KBM-7 (cell line): ENCODE data around the gene BARX1.

Experiments
- DNase-seq: peaks from one replicate; pipeline ENCODE4 v3.0.0-alpha.2; 2015
- in situ Hi-C: fragments of 300-500 bp; cut with MboI; formaldehyde crosslinking; loops from 2 replicates; pipeline ENCODE4 v1.14.3; 2020; ENCODE audit warnings: low sequenced_read_pairs, low pct_unique_long_range_greater_than_20kb, mixed read lengths

BARX1 gene

GRCh38 chr9:93954434-93955061 is 607 bp downstream of the BARX1 start:
- DNase-seq, result no peak
- in situ Hi-C loops, result no loop called here

DNA sequence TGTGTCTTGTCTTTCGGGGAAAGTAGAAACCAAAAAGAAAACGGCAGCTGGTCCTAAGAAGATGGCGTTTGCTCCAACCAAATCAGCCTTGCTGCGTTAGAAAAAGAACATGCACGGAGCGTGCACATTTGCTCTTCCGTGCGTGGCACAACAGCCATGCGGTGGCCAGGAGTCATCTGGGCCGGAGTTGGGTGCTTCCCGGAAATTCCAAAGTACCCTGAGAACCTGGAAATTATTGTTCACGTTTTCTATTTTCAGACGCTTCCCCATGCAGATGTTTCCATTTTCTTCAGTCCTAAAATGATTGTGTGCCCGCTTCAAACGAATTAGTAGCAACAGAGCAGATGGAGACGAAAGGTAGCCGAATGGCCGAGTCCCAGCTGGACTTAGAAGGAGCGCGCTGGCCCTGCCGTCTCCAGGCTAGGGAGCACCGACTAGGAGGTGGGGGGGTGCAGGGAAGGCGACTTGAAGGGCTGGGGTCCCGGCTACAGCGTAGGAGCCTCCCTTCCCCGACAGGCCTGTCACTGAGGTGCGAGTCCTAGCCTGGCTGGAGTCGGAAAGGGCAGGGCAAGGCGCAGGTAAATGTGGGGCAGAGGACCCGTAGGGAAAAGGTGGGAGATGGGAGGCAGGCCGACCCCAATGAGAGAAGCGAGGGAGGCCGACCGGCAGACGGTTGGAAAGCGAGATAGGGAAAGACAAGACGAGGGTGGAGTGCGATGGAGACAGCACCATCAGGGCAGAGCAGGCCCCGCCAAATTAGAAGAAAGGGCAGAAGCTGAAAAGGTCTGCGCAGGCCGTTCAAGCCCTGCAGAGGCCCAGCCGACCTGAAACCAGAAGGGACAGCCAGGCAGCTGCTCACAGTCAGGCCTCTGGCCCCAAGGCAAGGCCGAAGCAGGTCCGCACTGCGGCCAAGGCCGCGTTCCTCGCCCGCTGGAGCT is 1.4 kb downstream of the BARX1 start:
- in situ Hi-C loops, result no loop called here
- no peak for DNase-seq

DNA sequence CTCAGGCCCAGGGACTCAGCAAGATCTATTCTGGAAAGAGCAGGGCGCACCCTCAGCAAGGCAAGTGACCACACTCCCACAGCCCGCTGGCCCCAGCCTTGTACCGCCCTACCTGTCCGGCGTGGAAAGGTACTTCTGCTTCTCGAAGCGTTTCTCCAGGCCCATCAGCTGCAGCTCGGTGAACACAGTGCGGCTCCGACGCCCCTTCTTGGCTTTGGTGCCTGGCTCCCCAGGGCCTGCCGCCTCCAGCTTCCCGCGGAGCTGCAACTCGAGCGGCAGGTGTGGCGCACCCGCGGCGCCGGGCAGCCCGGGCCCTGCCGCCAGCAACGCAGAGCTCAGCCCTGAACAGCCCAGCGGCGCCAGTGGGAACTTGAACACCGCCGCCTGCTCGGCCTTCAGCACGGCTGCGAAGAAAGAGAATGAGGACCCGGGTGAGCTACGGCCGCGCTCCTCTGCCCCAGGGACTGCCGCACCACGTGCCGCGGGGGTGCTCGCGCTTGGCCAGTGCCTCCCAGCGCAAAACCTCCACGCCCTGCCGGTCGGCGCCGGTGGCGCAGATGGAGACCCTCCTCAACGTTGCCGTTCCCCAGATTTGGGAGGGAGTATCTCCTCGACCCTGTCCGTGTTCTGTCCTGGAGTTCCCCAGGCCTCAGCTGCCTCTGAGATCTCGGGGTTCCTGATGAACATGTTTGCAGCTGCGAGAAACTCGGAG is 2.2 kb downstream of the BARX1 start:
- in situ Hi-C loops, result no loop called here
- no peak for DNase-seq

DNA sequence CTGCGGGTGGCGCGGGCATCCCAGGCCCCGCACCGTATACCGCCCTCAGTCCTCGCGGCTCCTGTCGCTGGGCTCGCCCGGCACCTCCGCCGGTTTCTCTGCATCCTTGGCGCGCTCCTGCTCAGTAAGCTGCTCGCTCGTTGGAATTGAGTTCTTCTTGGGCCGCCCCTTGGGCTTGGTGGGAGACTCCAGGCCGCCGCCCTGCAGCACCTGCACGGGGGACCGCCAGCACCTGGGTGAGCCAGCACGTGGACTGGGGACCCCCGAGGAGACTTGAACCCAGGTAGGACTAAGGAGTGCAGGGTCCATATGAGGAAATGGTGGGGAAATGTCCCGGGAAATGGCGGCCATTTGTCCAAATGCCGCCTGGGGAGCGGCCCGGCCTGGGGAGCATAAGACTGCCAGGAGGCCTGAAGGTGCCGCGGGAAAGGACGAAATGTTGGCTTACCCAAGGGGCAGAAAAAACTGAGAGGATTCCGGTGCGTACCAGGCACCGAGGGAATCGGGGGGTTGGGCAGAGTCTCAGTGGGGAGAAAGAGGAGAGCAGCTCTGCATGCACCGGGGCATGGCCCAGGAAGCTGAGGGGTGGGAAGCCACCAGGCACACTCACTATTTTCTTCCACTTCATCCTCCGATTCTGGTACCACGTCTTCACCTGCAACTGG is 2.9 kb downstream of the BARX1 start:
- no peak for DNase-seq
- in situ Hi-C loops, result no loop called here

GRCh38 chr9:93951655-93952118 is 3.5 kb downstream of the BARX1 start:
- DNase-seq, result no peak
- in situ Hi-C loops, result no loop called here

GRCh38 chr9:93950619-93951601 is 4.2 kb downstream of the BARX1 start:
- in situ Hi-C loops, result no loop called here

DNA sequence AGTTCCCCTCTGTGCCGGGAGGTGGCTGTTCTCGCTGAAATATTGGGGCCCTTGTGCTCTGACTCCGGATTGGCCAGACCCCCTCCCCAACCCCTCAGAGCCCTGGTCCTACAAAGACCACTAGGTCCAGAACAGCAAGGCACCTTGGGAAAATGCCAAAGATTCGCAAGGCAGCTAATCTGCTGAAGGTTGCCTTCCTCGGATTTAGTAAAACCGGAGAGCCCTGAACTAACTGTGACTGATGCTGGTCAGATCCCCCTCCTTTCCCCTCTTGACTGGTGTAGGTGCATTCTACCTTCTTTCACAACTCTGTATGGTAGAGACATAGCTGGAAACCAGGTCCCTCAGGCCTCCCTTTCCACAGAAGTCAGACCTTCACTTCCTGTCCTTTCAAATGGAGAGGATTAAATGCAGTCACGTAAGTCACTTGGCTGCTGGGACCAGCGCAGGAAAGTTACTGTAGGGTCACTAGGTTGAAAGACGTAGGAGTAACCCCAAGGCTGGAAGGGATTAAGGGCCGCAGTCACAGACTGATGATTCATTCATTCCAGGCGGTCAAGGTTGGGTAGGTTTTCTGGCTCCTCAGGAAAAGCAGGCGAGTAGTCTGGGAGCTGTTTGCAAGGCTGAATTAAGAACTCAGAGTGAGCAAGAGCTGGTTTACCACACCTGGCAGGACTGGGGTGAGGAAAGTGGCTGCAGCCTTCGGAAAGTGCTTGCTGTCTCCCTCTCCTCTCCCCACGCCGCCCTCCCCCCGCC is 5.3 kb downstream of the BARX1 start:
- peak; percentile 40 for DNase-seq
- in situ Hi-C loops, result no loop called here

More at GRCh38 chr9:93950619-93951601, 4.2 kb downstream of the BARX1 start:
- DNase-seq, result no peak

- in situ Hi-C loops, result no loop called here
- no peak for DNase-seq
Measured at GRCh38 chr9:93949073-93949693, 6.0 kb downstream of the BARX1 start.

DNA sequence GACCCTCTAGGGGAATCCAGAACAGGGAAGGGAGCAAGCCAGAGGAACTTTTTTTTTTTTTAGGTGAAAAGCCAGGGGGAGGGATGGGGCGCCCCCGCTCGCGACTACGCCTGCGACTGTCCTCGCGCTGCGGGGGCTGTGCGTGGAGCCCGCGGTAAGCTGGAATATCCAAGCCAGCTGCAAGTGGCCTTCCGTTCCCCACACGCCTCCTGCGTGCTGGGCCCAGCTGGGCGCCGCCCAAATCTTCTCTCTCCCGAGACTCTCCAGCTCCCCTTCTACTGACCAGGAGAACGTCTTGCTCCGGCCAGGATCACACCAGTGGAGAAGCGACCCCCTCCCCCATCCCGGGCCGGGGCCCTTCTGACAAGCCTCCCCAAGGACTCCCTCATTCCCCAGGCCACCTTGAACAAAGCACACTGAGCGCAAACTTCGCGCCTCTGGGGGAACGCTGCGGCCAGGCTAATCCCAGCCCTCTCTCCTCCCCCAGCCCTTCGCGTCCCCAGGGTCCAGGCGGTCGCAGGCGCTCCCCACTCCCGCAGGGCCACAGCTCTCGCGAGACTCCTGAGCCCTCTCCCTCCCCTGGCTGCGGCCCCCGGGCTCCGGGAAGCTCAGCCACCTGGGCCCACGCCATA is 6.6 kb downstream of the BARX1 start:
- no peak for DNase-seq
- in situ Hi-C loops, result no loop called here

DNA sequence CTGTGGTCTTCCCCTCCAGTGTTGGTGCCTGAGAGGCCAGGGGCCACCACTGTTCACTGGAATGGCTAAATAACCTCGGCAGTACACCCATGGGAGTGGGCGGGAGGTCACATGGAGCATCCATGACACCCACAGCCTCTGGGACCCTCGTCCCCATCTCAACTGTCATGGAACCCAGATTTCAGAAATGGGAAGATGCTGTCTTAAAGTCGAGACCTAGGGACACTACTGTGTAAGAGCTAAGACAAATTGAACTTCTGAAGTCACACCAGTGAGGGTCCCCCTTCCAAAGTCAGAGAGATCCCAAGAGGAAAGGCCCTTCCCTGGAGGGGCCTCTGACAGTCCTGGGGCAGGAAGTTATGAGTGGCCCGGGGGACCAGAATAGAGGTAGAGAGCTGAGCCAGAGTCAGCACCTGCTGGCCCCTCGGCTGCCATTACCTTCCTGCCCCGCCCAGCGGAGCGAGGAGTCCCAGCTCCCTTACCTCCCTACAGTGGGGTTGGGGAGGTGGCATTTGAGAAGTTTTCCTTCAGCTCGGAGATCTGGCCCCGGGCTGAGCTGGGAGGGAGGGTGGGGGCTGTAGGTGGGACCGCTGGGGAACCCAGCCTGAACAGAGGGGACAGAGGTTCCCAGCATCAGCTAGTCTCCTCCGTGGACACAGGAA is 7.6 kb downstream of the BARX1 start:
- in situ Hi-C loops, result no loop called here
- no peak for DNase-seq

- DNase-seq, result no peak
- in situ Hi-C loops, result no loop called here
Measured at GRCh38 chr9:93946338-93946712, 8.8 kb downstream of the BARX1 start.

GRCh38 chr9:93945400-93946337 is 9.5 kb downstream of the BARX1 start:
- in situ Hi-C loops, result no loop called here
- DNase-seq, result peak; percentile 63

DNA sequence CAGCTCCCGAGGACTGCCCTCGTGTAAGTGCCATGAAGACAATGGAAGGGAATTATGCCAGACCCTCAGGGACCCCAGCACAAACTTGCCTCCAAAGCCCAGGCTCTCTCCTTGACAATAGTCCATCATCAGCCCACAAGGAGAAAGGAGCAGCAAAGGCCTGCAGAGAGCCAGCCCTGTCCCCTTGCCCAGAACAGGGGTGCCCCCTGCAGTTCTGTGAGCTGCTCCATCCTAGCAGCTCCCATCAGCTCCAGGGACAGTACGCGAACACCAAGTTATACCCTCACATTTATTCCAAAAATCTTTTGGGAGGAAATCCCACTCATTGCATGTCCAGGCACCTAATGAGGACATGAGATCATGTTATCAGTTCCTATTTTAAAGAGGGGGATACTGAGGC is 11.1 kb downstream of the BARX1 start:
- no peak for DNase-seq
- in situ Hi-C loops, result no loop called here

DNA sequence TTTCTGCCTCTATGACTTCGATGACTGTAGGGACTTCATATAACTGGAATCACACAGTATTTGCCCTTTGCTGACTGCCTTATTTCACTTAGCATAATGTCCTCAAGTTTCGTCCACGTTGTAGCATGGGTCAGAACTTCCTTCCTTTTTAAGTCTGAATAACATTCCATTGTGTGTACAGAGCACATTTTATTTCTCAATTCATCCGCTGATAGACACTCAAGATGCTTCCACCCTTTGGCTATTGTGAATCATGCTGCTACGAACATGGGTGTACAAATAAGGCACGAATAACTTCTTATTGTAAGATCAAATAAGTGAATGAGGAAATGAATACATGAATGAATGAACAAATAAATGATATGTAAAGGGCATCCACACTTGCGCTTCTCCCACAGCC is 13.0 kb downstream of the BARX1 start:
- no peak for DNase-seq
- in situ Hi-C loops, result no loop called here

DNA sequence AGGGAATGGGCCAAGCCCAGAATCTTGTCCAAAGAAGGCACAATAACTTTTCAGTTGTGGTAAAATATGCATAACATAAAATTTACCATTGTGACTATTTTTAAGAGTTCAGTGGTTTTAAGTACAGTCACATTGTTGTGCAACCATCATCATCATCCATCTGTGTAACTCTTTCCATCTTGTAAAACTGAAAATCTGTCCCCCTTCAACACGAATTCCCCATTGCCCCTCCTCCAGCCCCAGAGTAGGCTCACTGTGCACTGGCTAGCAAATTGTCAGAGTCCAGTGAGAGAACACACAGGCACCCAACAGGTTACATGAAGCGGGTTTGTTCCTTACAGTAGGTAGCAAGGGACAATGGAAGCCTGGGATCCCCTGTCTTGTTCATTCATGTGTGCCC is 13.7 kb downstream of the BARX1 start:
- DNase-seq, result no peak
- in situ Hi-C loops, result no loop called here
